Measurements from ENCODE around the gene C2orf68. TPM values are rescaled to one million over a fixed set of nuclear protein-coding genes. Genes with fewer than 3 reads are reported as not detected.

Gene C2orf68
- total and polyA plus RNA-seq, 2 of the 8 experiments (the other 6 are each of a cell fraction or from before 2014, with no cell fraction given), result 46.3 to 49.4 TPM

DNA sequence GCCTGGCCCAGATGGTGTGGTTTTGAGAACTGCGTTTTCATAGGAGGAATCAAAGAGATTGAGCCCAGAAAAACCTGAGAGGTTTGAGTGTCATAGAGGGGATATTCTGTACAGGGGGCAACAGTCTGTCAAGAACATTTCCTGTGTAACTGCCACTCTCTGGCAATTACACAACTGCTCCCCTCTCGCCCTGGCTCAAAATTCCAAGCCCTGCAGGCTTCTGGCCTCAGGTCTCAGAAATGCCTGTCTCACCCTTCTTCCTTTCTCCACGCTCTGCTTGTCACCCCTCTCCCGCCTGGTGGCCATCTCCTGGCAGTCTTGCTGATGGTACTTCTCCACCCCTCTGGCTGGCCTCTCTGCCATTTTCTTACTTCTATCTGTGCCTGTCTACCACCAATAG is 23.6 kb downstream of the C2orf68 start (continued):
- TF ChIP-seq SRF (IDR thresholded peaks at IDR 0.05; ENCODE audit: low read depth, low read length), result no peak
